Cardiac fibroblast (primary cell): ENCODE data around the gene UBE2G2.

Experiments used
- DNase-seq, 2 donors: peaks; one replicate each; pipeline versions ENCODE4 v3.0.0 to v3.0.0-alpha.2; 2010; ENCODE audit warnings: low read depth in 2 of 2
- H3K4me3 ChIP-seq, 2 donors: replicated peaks in 1 of 2; 1 replicate in 1 of 2; 2 replicates in 1 of 2; pipeline ENCODE4 v1.5.1; 2011; ENCODE audit warnings: low read depth in 2 of 2, low read length in 2 of 2, mild to moderate bottlenecking in 2 of 2, moderate library complexity in 1 of 2
- CTCF ChIP-seq: IDR thresholded peaks from one replicate; pipeline ENCODE4 v1.5.1; 2011; ENCODE audit warnings: low read depth, mild to moderate bottlenecking, low read length, inconsistent platforms

The UBE2G2 gene

GRCh38 chr21:44790368-44790767 lies 11.3 kb downstream of the UBE2G2 start:
- DNase-seq: no peak
- no peak overlapping the region for H3K4me3 ChIP-seq
- TF ChIP-seq CTCF: no peak

DNA sequence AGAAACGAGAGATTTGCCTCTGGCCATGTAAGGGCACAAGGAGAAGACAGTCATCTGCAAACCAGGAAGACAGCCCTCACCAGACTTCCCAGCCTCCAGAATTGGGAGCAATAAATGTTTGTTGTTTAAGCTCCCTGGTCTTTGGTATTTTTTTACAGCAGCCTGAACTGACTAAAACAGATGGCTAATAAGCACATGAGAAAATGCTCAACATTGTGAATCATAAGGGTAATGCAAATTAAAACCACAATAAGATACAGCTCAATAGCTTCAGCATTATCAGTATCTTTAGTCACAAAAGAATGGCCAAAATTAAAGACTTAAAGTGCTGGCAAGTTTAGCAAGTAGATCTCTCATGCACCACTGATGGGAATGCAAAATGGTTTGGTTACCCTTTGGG lies 11.7 kb downstream of the UBE2G2 start:
- TF ChIP-seq CTCF: no peak
- no peak overlapping the region for H3K4me3 ChIP-seq
- DNase-seq: peak; percentile 20 to 32

DNA sequence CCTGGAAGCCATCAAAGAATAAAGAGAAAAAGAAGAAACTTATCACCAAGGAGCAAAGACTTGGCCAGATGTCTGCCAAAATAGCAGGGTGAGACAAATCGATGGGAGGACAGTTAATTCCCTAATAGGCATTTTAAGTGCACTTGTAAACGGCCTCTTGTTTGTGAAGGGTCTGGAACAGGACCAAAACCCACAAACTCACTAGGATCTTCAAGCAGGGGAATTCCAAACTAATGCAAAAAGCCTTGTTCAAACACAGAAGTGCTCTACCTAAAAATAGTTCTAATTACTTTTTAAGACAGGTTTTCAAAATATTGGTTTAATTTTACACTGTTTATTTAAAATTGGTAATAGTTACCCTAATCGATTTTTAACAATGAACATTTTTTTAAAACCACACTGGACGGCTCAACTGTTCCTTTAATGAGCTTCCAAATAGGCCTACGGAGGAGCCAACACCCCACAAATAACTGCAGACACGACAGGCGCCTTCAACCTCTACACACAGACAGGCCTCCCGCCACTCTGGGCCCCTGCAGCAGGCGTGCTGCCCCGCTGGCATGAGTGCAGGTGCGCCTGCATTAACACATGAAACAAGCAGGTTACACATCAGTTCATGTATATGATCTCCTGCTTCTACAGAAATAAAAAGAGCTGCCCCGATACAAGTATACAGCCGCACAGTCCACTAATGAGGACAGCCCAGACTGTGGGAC lies 15.8 kb downstream of the UBE2G2 start:
- TF ChIP-seq CTCF: no peak

GRCh38 chr21:44784810-44785209 lies 16.8 kb downstream of the UBE2G2 start:
- no peak overlapping the region for H3K4me3 ChIP-seq
- no peak for DNase-seq
- TF ChIP-seq CTCF: no peak

More for the DNA sequence above, 15.8 kb downstream of the UBE2G2 start:
- DNase-seq: peak in 1 of 2 donors; percentile 60
- no peak overlapping the region for H3K4me3 ChIP-seq

GRCh38 chr21:44783020-44783696 lies 18.5 kb downstream of the UBE2G2 start:
- H3K4me3 ChIP-seq: no peak overlapping the region
- no peak for TF ChIP-seq CTCF
- DNase-seq: no peak

GRCh38 chr21:44780767-44781459 lies 20.7 kb downstream of the UBE2G2 start:
- H3K4me3 ChIP-seq: no peak overlapping the region
- no peak for DNase-seq
- no peak for TF ChIP-seq CTCF
